Sigmoid colon (tissue), 4 donors: Measurements from ENCODE around the gene DNAJC2.

ENCODE experiments used
- EP300 ChIP-seq, 4 donors: sonication (generic); formaldehyde crosslinking; IDR thresholded peaks; one replicate each; pipeline ENCODE4 v1.6.1; 2017; ENCODE audit warnings: antibody characterized with exemption in 4 of 4
- POLR2A ChIP-seq, 2 donors: fragments of 450-650 bp; IDR thresholded peaks; one replicate each; pipeline ENCODE4 v1.6.1; 2016; ENCODE audit warnings: antibody characterized with exemption in 2 of 2, mild to moderate bottlenecking in 2 of 2, moderate library complexity in 2 of 2
- POLR2AphosphoS5 ChIP-seq, 4 donors: sonication (generic); formaldehyde crosslinking; IDR thresholded peaks; one replicate each; pipeline ENCODE4 v1.6.1; 2017; ENCODE audit warnings: antibody characterized with exemption in 4 of 4
- TF ChIP-seq, protein P1 (sequence below), 4 experiments: fragments of 450-650 bp in 3 of 4; fragments of 200-600 bp in 1 of 4; IDR thresholded peaks; one replicate each; pipeline ENCODE4 v1.5.1; 2016 to 2019; ENCODE audit warnings: antibody characterized with exemption in 4 of 4, mild to moderate bottlenecking in 3 of 4, moderate library complexity in 2 of 4

DNA sequence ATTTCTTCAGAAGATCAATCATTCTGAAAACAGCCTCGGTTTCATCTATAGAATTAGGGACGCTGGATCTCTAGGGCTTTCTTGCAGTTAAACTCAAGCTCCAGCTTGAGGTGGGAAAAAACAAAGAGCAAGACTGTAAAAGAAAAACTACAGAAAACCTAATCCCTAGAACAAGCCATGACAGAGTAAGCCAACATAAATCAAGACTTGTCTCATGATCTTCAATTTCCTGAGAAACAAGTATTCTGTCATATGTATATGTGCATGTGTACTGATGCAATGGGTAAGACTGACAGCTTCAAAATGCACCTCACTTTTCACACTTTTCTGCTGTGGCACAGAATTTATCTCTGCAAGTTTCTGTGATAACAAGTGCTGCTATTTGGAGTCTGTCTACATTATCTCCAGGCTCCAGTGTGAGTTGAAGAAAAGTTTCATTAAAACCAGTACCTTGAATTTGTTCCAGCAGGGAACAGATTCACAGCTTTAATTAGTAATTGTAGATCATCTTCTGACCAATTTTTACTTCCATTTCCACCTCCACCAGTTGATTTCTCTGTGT, 28.1 kb downstream of the DNAJC2 start:
- TF ChIP-seq POLR2A (IDR thresholded peaks at IDR 0.05) (no peak), EP300 (IDR thresholded peaks at IDR 0.05) (no peak), POLR2AphosphoS5 (IDR thresholded peaks at IDR 0.05) (no peak)
- TF ChIP-seq, protein P1, sequence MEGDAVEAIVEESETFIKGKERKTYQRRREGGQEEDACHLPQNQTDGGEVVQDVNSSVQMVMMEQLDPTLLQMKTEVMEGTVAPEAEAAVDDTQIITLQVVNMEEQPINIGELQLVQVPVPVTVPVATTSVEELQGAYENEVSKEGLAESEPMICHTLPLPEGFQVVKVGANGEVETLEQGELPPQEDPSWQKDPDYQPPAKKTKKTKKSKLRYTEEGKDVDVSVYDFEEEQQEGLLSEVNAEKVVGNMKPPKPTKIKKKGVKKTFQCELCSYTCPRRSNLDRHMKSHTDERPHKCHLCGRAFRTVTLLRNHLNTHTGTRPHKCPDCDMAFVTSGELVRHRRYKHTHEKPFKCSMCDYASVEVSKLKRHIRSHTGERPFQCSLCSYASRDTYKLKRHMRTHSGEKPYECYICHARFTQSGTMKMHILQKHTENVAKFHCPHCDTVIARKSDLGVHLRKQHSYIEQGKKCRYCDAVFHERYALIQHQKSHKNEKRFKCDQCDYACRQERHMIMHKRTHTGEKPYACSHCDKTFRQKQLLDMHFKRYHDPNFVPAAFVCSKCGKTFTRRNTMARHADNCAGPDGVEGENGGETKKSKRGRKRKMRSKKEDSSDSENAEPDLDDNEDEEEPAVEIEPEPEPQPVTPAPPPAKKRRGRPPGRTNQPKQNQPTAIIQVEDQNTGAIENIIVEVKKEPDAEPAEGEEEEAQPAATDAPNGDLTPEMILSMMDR (IDR thresholded peaks at IDR 0.05): no peak
